GM23248 (cell line): ENCODE data around the gene SPDYE6. TPM values are rescaled to one million over a fixed set of nuclear protein-coding genes. Genes with fewer than 3 reads are reported as not detected.
"Not testable (repeated sequence)": the region's sequence is repeated elsewhere in the genome, so short reads cannot be mapped to it uniquely, and the experiment has no call there.

Experiments used
- DNase-seq: peaks from one replicate; pipeline ENCODE4 v3.0.0-alpha.2; 2015
- H2AFZ ChIP-seq: fragments of 200-600 bp; sonication (generic); 2 replicates; pipeline ENCODE4 v1.6.1; 2016; ENCODE audit warnings: antibody characterized with exemption
- H3F3A ChIP-seq: fragments of 200-600 bp; sonication (generic); 2 replicates; pipeline ENCODE4 v1.6.1; 2016; ENCODE audit warnings: mild to moderate bottlenecking, antibody characterized with exemption, mixed run types; ENCODE audit not compliant: insufficient read depth
- H3K27ac ChIP-seq: fragments of 200-600 bp; sonication (generic); 2 replicates; pipeline ENCODE4 v1.5.1; 2016; ENCODE audit warnings: mild to moderate bottlenecking
- H3K27me3 ChIP-seq: fragments of 200-600 bp; sonication (generic); replicated peaks from 2 replicates; pipeline ENCODE4 v1.6.1; 2016; ENCODE audit warnings: mild to moderate bottlenecking; ENCODE audit not compliant: insufficient read depth
- H3K36me3 ChIP-seq: fragments of 200-600 bp; sonication (generic); 2 replicates; pipeline ENCODE4 v1.6.1; 2016; ENCODE audit warnings: low read depth, mild to moderate bottlenecking
- H3K4me1 ChIP-seq: fragments of 200-600 bp; sonication (generic); 2 replicates; pipeline ENCODE4 v1.6.1; 2016; ENCODE audit warnings: mild to moderate bottlenecking; ENCODE audit not compliant: insufficient read depth
- H3K4me2 ChIP-seq: fragments of 200-600 bp; sonication (generic); one replicate; pipeline ENCODE4 v1.6.1; 2016; ENCODE audit warnings: mild to moderate bottlenecking; ENCODE audit not compliant: unreplicated experiment
- H3K4me3 ChIP-seq: fragments of 200-600 bp; sonication (generic); 2 replicates; pipeline ENCODE4 v1.5.1; 2016; ENCODE audit warnings: mild to moderate bottlenecking
- H3K79me2 ChIP-seq: fragments of 200-600 bp; sonication (generic); 2 replicates; pipeline ENCODE4 v1.6.1; 2016; ENCODE audit warnings: mild to moderate bottlenecking; ENCODE audit not compliant: insufficient read depth
- H3K9ac ChIP-seq: fragments of 200-600 bp; sonication (generic); 2 replicates; pipeline ENCODE4 v1.6.1; 2016; ENCODE audit warnings: mild to moderate bottlenecking
- H3K9me2 ChIP-seq: fragments of 200-600 bp; sonication (generic); 2 replicates; pipeline ENCODE4 v1.6.1; 2016; ENCODE audit warnings: mixed run types, mild to moderate bottlenecking, moderate library complexity; ENCODE audit not compliant: insufficient read depth
- H3K9me3 ChIP-seq: fragments of 200-600 bp; sonication (generic); one replicate; pipeline ENCODE4 v1.6.1; 2017; ENCODE audit warnings: low read depth
- H4K20me1 ChIP-seq: fragments of 200-600 bp; sonication (generic); 2 replicates; pipeline ENCODE4 v1.6.0; 2016; ENCODE audit not compliant: insufficient read depth
- EZH2 ChIP-seq: fragments of 200-600 bp; sonication (generic); IDR thresholded peaks from 2 replicates; pipeline ENCODE4 v1.6.1; 2018; ENCODE audit warnings: antibody characterized with exemption, mild to moderate bottlenecking; ENCODE audit not compliant: insufficient read depth, poor library complexity, severe bottlenecking
- EZH2phosphoT487 ChIP-seq: fragments of 200-600 bp; sonication (generic); IDR thresholded peaks from 2 replicates; pipeline ENCODE4 v1.6.1; 2018; ENCODE audit warnings: antibody characterized with exemption, moderate library complexity, mild to moderate bottlenecking, low read depth; ENCODE audit not compliant: insufficient read depth
- WGBS, 2 experiments: methylation state at CpG; one replicate each; pipeline ENCODE4 v1.1.6; 2015 to 2017; ENCODE audit warnings: low lambda C conversion rate in 2 of 2, low coverage in 1 of 2; ENCODE audit errors: missing lambda C conversion rate in 2 of 2; 5-methylcytosine and 5-hydroxymethylcytosine counted together
- in situ Hi-C: fragments of 300-500 bp; cut with MboI; formaldehyde crosslinking; loops from 2 replicates; pipeline ENCODE4 v1.15.0; 2020
- polyA plus RNA-seq: library from polyadenylated mRNA; unstranded; fragments of >200 nt; fragmentation: Nextera tagmentation; extraction: Ambion mirVana; gene quantifications from 2 replicates; pipeline ENCODE4 v1.2.1, GENCODE V29; 2016
- total RNA-seq: library from RNA; depleted of rRNA; stranded (reverse); fragments of >200 nt; shearing (Covaris generic); gene quantifications from 2 replicates; pipeline ENCODE4 v1.2.3, GENCODE V29; 2014

Gene SPDYE6
- total and polyA plus RNA-seq, 2 experiments from 2014 or later: not detected

DNA sequence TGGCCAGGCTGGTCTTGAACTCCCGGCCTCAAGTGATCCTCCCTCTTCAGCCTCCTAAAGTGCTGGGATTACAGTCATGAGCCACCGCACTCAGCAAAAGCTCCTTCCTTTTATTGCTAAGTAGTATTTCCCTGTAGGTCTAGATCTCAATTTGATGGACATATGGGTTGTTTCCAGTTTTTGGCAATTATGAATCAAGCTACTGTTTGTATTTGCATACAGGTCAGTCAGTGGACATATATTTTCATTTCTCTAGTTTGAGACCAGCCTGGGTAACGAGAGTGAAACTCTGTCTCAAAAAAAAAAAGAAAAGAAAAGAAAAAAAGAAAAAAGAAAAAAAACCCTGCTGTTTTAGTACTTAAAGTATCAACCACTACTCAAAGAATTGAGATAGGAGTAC, 33.6 kb upstream of the SPDYE6 start:
- in situ Hi-C loops: loop anchor here (10.0 kb wide), 1 partner anchor 105 kb away; the partner anchor contains the start of gene SH2B2
- H2AFZ ChIP-seq: no peak overlapping the region
- H3K36me3 ChIP-seq: no peaks in the 10 kb centered on the region
- no peaks in the 10 kb centered on the region for H3K9me3 ChIP-seq
- no peak overlapping the region for H3K27ac ChIP-seq
- H4K20me1 ChIP-seq: no peaks in the 10 kb centered on the region
- no peaks in the 10 kb centered on the region for H3K4me1 ChIP-seq
- H3K9me2 ChIP-seq: no peaks in the 10 kb centered on the region
- DNase-seq: no peak
- no peak overlapping the region for H3K9ac ChIP-seq
- TF ChIP-seq EZH2 (no peak), EZH2phosphoT487 (no peak)
- no peak overlapping the region for H3K4me2 ChIP-seq
- H3F3A ChIP-seq: peaks cover 11% of the 10 kb centered on the region; the same call in 1 of the 2 replicates
- WGBS, 2 experiments: 81 to 83% methylated on average over 3 of the region's 3 CpGs
- no peak overlapping the region for H3K4me3 ChIP-seq
- no peaks in the 10 kb centered on the region for H3K27me3 ChIP-seq
- H3K79me2 ChIP-seq: no peaks in the 10 kb centered on the region

DNA sequence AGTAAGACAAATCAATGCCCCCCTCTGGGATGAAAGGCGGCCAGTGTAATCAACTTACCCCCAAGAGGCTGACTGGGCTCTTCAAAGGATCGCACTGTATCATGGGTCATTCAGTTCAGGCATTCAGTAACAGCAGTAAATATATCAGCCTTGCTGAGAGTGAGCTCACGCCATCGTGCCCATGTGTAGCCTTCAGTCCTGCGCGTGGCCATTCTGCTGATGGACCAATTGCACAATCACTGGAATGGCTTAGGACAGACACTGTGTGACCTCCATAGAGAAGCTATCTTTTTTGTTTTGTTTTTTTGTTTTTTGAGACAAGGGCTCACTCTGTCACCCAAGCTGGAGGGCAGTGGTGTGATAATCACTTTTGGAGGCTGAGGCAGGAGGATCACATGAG, 30.8 kb upstream of the SPDYE6 start:
- peaks cover 3% of the 10 kb centered on the region; the same call in 1 of the 2 replicates for H3K36me3 ChIP-seq
- TF ChIP-seq EZH2phosphoT487: no peak
- TF ChIP-seq EZH2: no peak
- H3K4me3 ChIP-seq: no peak overlapping the region
- no peak for DNase-seq
- H3K27me3 ChIP-seq: no peaks in the 10 kb centered on the region
- no peak overlapping the region for H3K27ac ChIP-seq
- no peaks in the 10 kb centered on the region for H3K4me1 ChIP-seq
- no peak overlapping the region for H3K9ac ChIP-seq
- no peak overlapping the region for H2AFZ ChIP-seq
- no peak overlapping the region for H3K4me2 ChIP-seq
- no peaks in the 10 kb centered on the region for H3K79me2 ChIP-seq
- H3K9me3 ChIP-seq: no peaks in the 10 kb centered on the region
- H3K9me2 ChIP-seq: no peaks in the 10 kb centered on the region
- peaks cover 10% of the 10 kb centered on the region; the same call in 1 of the 2 replicates for H3F3A ChIP-seq
- 91 to 92% methylated on average over 6 of the region's 6 CpGs for WGBS, 2 experiments
- in situ Hi-C loops: no loop called here
- H4K20me1 ChIP-seq: no peaks in the 10 kb centered on the region

DNA sequence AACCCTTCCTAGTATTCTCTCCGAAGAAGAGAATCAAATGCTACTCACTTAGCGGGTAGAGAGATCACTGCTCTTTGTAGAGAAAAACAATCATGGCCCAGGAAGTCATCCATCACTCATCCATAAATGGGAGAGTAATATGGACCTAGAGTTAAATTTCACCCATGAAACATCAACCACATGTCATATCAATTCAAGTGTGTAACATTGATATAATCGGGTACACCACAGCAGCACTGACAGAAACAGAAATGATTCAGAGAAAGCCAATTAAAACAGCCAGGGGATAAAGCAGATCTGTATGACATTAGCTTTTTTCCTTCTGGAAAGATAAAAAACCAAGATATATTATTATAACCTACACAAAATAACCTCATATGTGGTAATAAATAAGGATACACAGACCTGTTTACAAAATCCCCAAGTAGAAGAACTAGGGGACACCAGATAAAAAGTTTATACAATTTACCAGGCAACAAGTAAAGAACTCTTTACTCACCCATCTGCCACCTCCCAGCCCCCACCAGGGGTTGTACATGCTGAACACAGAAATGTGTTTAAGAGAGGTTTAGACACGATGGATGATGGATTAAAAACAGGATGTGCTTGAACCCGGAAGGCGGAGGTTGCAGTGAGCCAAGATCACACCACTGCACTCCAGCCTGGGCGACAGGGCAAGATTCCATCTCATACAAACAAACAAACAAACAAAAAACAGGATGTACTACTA, 25.6 kb upstream of the SPDYE6 start:
- not testable (repeated sequence) for H3K9me3 ChIP-seq
- WGBS, 2 experiments: 86 to 90% methylated on average over 6 to 7 of the region's 7 CpGs

DNA sequence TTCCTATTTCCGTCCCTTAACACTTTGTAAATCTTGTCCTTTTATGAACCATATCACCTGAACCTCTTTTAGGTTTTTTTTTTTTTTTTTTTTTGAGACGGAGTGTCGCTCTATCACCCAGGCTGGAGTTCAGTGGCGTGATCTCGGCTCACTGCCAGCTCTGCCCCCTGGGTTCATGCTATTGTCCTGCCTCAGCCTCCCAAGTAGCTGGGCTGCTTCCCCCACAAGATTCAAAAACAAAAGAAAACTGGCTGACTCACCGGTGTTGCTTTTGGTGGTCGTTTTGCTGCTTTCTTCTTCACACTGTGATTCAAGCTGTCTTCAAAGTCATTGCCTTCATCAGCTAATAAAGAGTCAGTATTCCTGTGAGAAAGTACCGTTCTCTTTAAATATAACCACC, 24.6 kb upstream of the SPDYE6 start:
- H3F3A ChIP-seq, H4K20me1 ChIP-seq, H3K9ac ChIP-seq, H2AFZ ChIP-seq, H3K27ac ChIP-seq, H3K4me1 ChIP-seq, H3K9me2 ChIP-seq, DNase-seq, H3K9me3 ChIP-seq, H3K27me3 ChIP-seq, H3K4me3 ChIP-seq, in situ Hi-C loops, H3K4me2 ChIP-seq: not testable (repeated sequence)
- 90 to 93% methylated on average over 8 of the region's 8 CpGs for WGBS, 2 experiments
- Histone ChIP-seq H3K79me2 (peaks cover 12% of the 10 kb centered on the region), H3K36me3 (peaks cover 38% of the 10 kb centered on the region)

More for the DNA sequence above, 25.6 kb upstream of the SPDYE6 start:
- in situ Hi-C loops, H3K9me2 ChIP-seq, H3K4me1 ChIP-seq, DNase-seq, H2AFZ ChIP-seq, H3K4me3 ChIP-seq, H3K79me2 ChIP-seq, H3K27me3 ChIP-seq, H3K27ac ChIP-seq, H3K9ac ChIP-seq, H3K4me2 ChIP-seq, H4K20me1 ChIP-seq: not testable (repeated sequence)
- Histone ChIP-seq H3K36me3 (peaks cover 34% of the 10 kb centered on the region), H3F3A (peaks cover 10% of the 10 kb centered on the region; the same call in 1 of the 2 replicates)

DNA sequence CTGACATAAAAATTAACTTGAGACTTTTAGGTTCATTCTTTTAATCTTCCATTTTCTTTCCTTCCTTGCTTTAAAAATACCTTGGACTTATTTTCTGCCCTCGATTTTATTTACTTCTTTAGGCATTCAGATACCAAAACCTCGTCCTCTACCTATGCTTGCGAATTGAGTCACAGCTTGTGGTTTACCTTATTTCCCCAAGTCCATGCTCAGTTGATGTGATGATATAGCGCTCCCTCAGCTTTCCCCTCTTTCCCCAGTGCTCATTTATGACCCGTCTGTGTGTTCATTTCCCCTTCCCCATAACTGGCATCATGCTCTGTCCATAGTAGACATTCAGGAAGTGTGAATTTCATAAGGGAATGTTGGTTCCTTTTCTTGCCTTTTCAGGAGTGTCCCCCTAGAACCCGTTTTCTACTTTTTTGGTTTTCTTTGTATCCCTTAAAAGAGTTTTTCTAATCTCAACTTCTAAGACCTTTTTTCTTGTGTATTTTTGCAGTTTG, 20.8 kb upstream of the SPDYE6 start:
- DNase-seq: no peak
- H3K79me2 ChIP-seq: peaks cover 47% of the 10 kb centered on the region

DNA sequence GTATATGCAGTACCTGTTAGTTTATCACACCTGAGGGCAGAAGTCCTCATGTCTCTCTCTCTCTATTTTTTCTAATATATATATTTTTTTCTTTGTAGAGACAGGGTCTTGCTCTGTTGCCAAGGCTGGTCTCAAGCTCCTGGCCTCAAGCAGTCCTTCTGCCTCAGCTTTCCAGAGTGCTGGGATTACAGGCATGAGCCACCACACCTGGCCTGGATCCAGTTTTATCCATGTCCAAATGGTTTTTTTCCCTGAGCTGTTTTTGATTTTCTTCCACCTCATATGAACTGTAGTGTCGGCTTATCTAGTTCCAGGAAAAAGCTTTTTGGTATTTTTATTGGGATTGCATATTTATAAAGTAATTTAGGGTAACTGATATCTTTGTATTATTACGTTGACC, 16.6 kb upstream of the SPDYE6 start:
- H3K4me3 ChIP-seq, H3F3A ChIP-seq, H3K4me2 ChIP-seq, H3K4me1 ChIP-seq, H4K20me1 ChIP-seq, H2AFZ ChIP-seq, H3K27me3 ChIP-seq, H3K9ac ChIP-seq, H3K9me3 ChIP-seq, in situ Hi-C loops, H3K9me2 ChIP-seq, H3K27ac ChIP-seq: not testable (repeated sequence)
- H3K36me3 ChIP-seq: peaks cover 21% of the 10 kb centered on the region
- peaks cover 76% of the 10 kb centered on the region for H3K79me2 ChIP-seq
- WGBS, 2 experiments: 21 to 30% methylated on average over 2 of the region's 2 CpGs
- peak; percentile 4 for DNase-seq

More for the DNA sequence above, 20.8 kb upstream of the SPDYE6 start:
- WGBS, 2 experiments: 86 to 88% methylated on average over 6 of the region's 6 CpGs
- TF ChIP-seq EZH2: no peak
- TF ChIP-seq EZH2phosphoT487: no peak
- Histone ChIP-seq H3K9me3 (no peaks in the 10 kb centered on the region), H3K4me2 (no peak overlapping the region), H3K27ac (no peak overlapping the region), H3F3A (no peaks in the 10 kb centered on the region), H2AFZ (no peak overlapping the region), H4K20me1 (0 out of 2 replicates have a peak, but pooled peaks cover 3% of the 10 kb centered on the region), H3K4me3 (no peak overlapping the region), H3K9ac (no peak overlapping the region), H3K36me3 (peaks cover 35% of the 10 kb centered on the region), H3K4me1 (no peaks in the 10 kb centered on the region), H3K27me3 (no peaks in the 10 kb centered on the region), H3K9me2 (no peaks in the 10 kb centered on the region)
- in situ Hi-C loops: no loop called here

DNA sequence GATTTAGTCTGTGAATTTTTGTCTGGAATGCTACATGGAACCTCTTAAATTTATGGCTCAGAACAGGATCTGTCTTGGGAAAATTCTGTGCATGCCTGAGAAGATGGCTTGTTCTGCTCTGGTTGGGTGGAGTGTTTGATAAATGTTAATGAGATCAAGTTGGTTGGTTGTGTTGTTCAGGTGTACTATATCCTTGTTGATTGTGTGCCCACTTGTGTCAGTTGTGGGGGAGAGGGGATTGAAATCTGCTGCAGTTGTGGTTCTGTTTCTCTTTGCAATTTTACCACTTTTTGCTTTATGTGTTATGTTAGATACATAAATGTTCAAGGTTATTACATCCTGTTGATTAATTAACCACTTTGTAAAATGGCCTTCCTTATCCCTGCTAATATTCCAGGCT, 13.8 kb upstream of the SPDYE6 start:
- H3K27me3 ChIP-seq, H3K4me1 ChIP-seq, H3K4me3 ChIP-seq, in situ Hi-C loops, H3K27ac ChIP-seq, H3F3A ChIP-seq, H3K9ac ChIP-seq, H3K9me3 ChIP-seq, H3K4me2 ChIP-seq, H3K36me3 ChIP-seq, DNase-seq, H3K9me2 ChIP-seq, H2AFZ ChIP-seq, H4K20me1 ChIP-seq: not testable (repeated sequence)
- peaks cover 82% of the 10 kb centered on the region for H3K79me2 ChIP-seq
